ENCODE results near the gene PEMT.

DNA sequence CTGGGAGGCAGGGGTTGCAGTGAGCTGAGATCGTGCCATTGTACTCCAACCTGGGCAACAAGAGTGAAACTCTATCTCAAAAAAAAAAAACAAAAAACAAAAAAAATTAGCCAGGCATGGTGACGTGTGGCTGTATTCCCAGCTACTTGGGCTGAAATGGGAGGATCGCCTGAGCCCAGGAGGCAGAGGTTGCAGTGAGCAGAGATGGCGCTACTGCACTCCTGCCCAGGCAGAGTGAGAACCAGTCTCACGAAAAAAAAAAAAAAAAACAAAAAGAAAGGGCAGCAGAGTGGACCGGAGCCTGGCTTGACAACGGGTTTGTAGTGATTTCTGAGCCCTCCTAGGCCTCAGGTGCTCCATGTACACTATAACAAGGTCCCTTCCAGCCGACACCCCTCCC is 33.1 kb downstream of the PEMT start:
- TF ChIP-seq, protein P1, sequence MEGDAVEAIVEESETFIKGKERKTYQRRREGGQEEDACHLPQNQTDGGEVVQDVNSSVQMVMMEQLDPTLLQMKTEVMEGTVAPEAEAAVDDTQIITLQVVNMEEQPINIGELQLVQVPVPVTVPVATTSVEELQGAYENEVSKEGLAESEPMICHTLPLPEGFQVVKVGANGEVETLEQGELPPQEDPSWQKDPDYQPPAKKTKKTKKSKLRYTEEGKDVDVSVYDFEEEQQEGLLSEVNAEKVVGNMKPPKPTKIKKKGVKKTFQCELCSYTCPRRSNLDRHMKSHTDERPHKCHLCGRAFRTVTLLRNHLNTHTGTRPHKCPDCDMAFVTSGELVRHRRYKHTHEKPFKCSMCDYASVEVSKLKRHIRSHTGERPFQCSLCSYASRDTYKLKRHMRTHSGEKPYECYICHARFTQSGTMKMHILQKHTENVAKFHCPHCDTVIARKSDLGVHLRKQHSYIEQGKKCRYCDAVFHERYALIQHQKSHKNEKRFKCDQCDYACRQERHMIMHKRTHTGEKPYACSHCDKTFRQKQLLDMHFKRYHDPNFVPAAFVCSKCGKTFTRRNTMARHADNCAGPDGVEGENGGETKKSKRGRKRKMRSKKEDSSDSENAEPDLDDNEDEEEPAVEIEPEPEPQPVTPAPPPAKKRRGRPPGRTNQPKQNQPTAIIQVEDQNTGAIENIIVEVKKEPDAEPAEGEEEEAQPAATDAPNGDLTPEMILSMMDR (conservative IDR thresholded peaks at IDR 0.05; ENCODE audit: low read depth, low read length) = no peak
- no peak for TF ChIP-seq EZH2 (IDR thresholded peaks at IDR 0.05; ENCODE audit: borderline replicate concordance, low read depth, low read length, poor library complexity, severe bottlenecking)

All from A673 (cell line).